HepG2 (cell line): ENCODE measurements around the gene PEPD. TPM values are rescaled to one million over a fixed set of nuclear protein-coding genes. Genes with fewer than 3 reads are reported as not detected.

ENCODE experiments used
- ATAC-seq: fragments of 200-7000 bp; cut with Tn5 transposase; 3 replicates; pipeline ENCODE4 v1.9.1; 2020; ENCODE audit warnings: mild to moderate bottlenecking, moderate library complexity
- BruUV-seq: library from RNA; stranded (reverse); fragments of 400-500 nt; replicated peaks from 2 replicates; lab custom pipeline; 2021; lab: Mats Ljungman, UMichigan
- CTCF ChIA-PET: fragments of 300-600 bp; formaldehyde crosslinking; extraction: SDS; loops from one replicate; lab custom pipeline; 2021; ENCODE audit warnings: low total read pairs, inconsistent platforms, low intra/inter-chr PET ratio; lab: Yijun Ruan, JAX
- POLR2A ChIA-PET: fragments of 350-600 bp; sonication (Branson Sonifier 250); formaldehyde crosslinking; loops from one replicate; lab custom pipeline; 2020; ENCODE audit warnings: antibody characterized with exemption, inconsistent platforms; lab: Yijun Ruan, JAX
- DNase-seq: peaks from one replicate; pipeline ENCODE4 v3.0.0-alpha.2; 2015; ENCODE audit warnings: low spot score
- FAIRE-seq: peaks from 3 replicates; lab custom pipeline; 2011; peaks lifted over from hg19 to GRCh38; lab: Jason Lieb, UNC
- H2AFZ ChIP-seq: one replicate; pipeline ENCODE4 v1.6.1; 2011; ENCODE audit warnings: low read length, inconsistent platforms
- H3K27ac ChIP-seq: fragments of 300-600 bp; 3 replicates; pipeline ENCODE4 v1.8.0; 2011; ENCODE audit warnings: mixed run types, mild to moderate bottlenecking, mixed read lengths, low read length, inconsistent platforms; ENCODE audit not compliant: insufficient read depth; ENCODE audit errors: extremely low read length
- H3K27me3 ChIP-seq, 2 experiments: fragments of 200-600 bp in 1 of 2; 2 replicates in 1 of 2; 3 replicates in 1 of 2; pipeline versions ENCODE4 v1.6.0 to v1.8.0; 2011; ENCODE audit warnings: low read length in 2 of 2, mild to moderate bottlenecking in 2 of 2, moderate library complexity in 2 of 2, inconsistent platforms in 1 of 2; ENCODE audit not compliant: insufficient read depth in 2 of 2, control insufficient read depth in 1 of 2
- H3K36me3 ChIP-seq, 2 experiments: fragments of 200-600 bp in 1 of 2; replicated peaks in 1 of 2; 2 replicates in 1 of 2; 3 replicates in 1 of 2; pipeline versions ENCODE4 v1.5.1 to v1.8.0; 2011; ENCODE audit warnings: low read length in 2 of 2, inconsistent platforms in 1 of 2; ENCODE audit not compliant: insufficient read depth in 2 of 2, control insufficient read depth in 1 of 2
- H3K4me1 ChIP-seq: 2 replicates; pipeline ENCODE4 v1.5.1; 2012; ENCODE audit warnings: low read length, inconsistent platforms; ENCODE audit not compliant: insufficient read depth
- H3K4me2 ChIP-seq: 2 replicates; pipeline ENCODE4 v1.6.0; 2011; ENCODE audit warnings: low read depth, low read length, inconsistent platforms
- H3K4me3 ChIP-seq, 3 experiments: fragments of 200-600 bp in 1 of 3; sonication (generic), shearing (Covaris generic) in 1 of 3; replicated peaks in 1 of 3; 2 replicates each; pipeline ENCODE4 v1.5.1; 2011 to 2016; ENCODE audit warnings: low read length in 3 of 3, inconsistent platforms in 2 of 3, low read depth in 2 of 3, mild to moderate bottlenecking in 2 of 3, control low read depth in 1 of 3, mixed read lengths in 1 of 3; ENCODE audit not compliant: insufficient read depth in 1 of 3
- H3K79me2 ChIP-seq: one replicate; pipeline ENCODE4 v1.6.1; 2011; ENCODE audit warnings: low read length, inconsistent platforms; ENCODE audit not compliant: insufficient read depth
- H3K9ac ChIP-seq: 2 replicates; pipeline ENCODE4 v1.6.0; 2011; ENCODE audit warnings: mild to moderate bottlenecking, low read depth, low read length, inconsistent platforms; ENCODE audit not compliant: insufficient read depth
- H3K9me3 ChIP-seq: 2 replicates; pipeline ENCODE4 v1.5.1; 2012; ENCODE audit warnings: mild to moderate bottlenecking, low read length
- H4K20me1 ChIP-seq: 2 replicates; pipeline ENCODE4 v1.6.0; 2011; ENCODE audit warnings: inconsistent platforms, mild to moderate bottlenecking, low read length, moderate library complexity; ENCODE audit not compliant: insufficient read depth
- AKAP8 ChIP-seq: sonication (generic); formaldehyde crosslinking; IDR thresholded peaks from 2 replicates; pipeline ENCODE4 v1.5.1; 2020; ENCODE audit warnings: mild to moderate bottlenecking, missing genetic modification reagents
- ATF7 ChIP-seq, 2 experiments: fragments of 450-650 bp in 1 of 2; sonication (generic) in 1 of 2; formaldehyde crosslinking in 1 of 2; IDR thresholded peaks; 2 replicates each; pipeline versions ENCODE4 v1.4.0 to v1.6.1; 2016 to 2020; ENCODE audit warnings: antibody characterized with exemption in 1 of 2, mild to moderate bottlenecking in 1 of 2, missing genetic modification reagents in 1 of 2
- ELF1 ChIP-seq: sonication (generic); formaldehyde crosslinking; IDR thresholded peaks from 2 replicates; pipeline ENCODE4 v1.4.0; 2020; ENCODE audit warnings: missing genetic modification reagents
- HNRNPK ChIP-seq: fragments of 200-400 bp; formaldehyde crosslinking; IDR thresholded peaks from 2 replicates; pipeline ENCODE4 v1.6.1; 2018; ENCODE audit warnings: low read length, low read depth, moderate library complexity, mild to moderate bottlenecking; ENCODE audit not compliant: poor library complexity, severe bottlenecking
- HOXD1 ChIP-seq: sonication (generic); formaldehyde crosslinking; IDR thresholded peaks from 2 replicates; pipeline ENCODE4 v1.5.0; 2020; ENCODE audit warnings: missing genetic modification reagents
- PCBP1 ChIP-seq: fragments of 200-400 bp; formaldehyde crosslinking; IDR thresholded peaks from 2 replicates; pipeline ENCODE4 v1.6.1; 2017; ENCODE audit warnings: mild to moderate bottlenecking, low read depth, low read length, borderline replicate concordance
- POLR2AphosphoS5 ChIP-seq: IDR thresholded peaks from 2 replicates; pipeline ENCODE4 v1.6.1; 2012; ENCODE audit warnings: low read depth, low read length
- SIX1 ChIP-seq: sonication (generic); formaldehyde crosslinking; IDR thresholded peaks from 2 replicates; pipeline ENCODE4 v1.4.0; 2020; ENCODE audit warnings: missing genetic modification reagents, borderline replicate concordance
- TAF1 ChIP-seq: sonication (generic); formaldehyde crosslinking; IDR thresholded peaks from 2 replicates; pipeline ENCODE4 v1.4.0; 2020; ENCODE audit warnings: missing genetic modification reagents
- TBP ChIP-seq: sonication (generic); formaldehyde crosslinking; IDR thresholded peaks from 2 replicates; pipeline ENCODE4 v1.5.0; 2020; ENCODE audit warnings: missing genetic modification reagents
- ZNF276 ChIP-seq: sonication (generic); formaldehyde crosslinking; IDR thresholded peaks from 2 replicates; pipeline ENCODE4 v1.4.0; 2020; ENCODE audit warnings: mild to moderate bottlenecking, low read depth, missing genetic modification reagents
- ZNF574 ChIP-seq: sonication (generic); formaldehyde crosslinking; IDR thresholded peaks from 2 replicates; pipeline ENCODE4 v1.4.0; 2020; ENCODE audit warnings: missing genetic modification reagents
- ZNF687 ChIP-seq: sonication (generic); formaldehyde crosslinking; IDR thresholded peaks from 2 replicates; pipeline ENCODE4 v1.5.1; 2020; ENCODE audit warnings: mild to moderate bottlenecking, missing genetic modification reagents, moderate library complexity
- WGBS: methylation state at CpG from one replicate; pipeline ENCODE4 v1.1.6; 2017; ENCODE audit warnings: low lambda C conversion rate; 5-methylcytosine and 5-hydroxymethylcytosine counted together
- in situ Hi-C: cut with HindIII; loops from 2 replicates; pipeline ENCODE4 v1.10.0; 2017; ENCODE audit warnings: low pct_unique_long_range_greater_than_20kb; ENCODE audit not compliant: extremely low pct_ligation_motif_present
- intact Hi-C: fragments of 100-400 bp; cut with micrococcal nuclease; formaldehyde crosslinking; loops from one replicate; pipeline ENCODE4 v1.10.0; 2022; ENCODE audit not compliant: unreplicated experiment
- polyA plus RNA-seq, 8 experiments: library from polyadenylated mRNA; depleted of rRNA in 3 of 8; stranded (reverse) in 7 of 8; unstranded in 1 of 8; fragments of >200 nt; fragmentation: Illumina TruSeq in 4 of 8; extraction: Trizol in 4 of 8; gene quantifications; 2 replicates each; pipeline versions ENCODE4 v1.2.1 to v1.2.3, GENCODE V29; 2011 to 2016; ENCODE audit warnings: low read depth in 4 of 8, missing spikeins in 1 of 8, mixed read lengths in 1 of 8; ENCODE audit not compliant: insufficient read depth in 1 of 8
- total RNA-seq, 5 experiments: library from RNA; depleted of rRNA; stranded (reverse); fragments of >200 nt; fragmentation: Illumina TruSeq; extraction: Trizol; gene quantifications; 2 replicates each; pipeline ENCODE4 v1.2.3, GENCODE V29; 2016; ENCODE audit warnings: low read depth in 1 of 5

PEPD gene
- total and polyA plus RNA-seq, 2 of the 13 experiments (the other 11 are each of a cell fraction or from before 2014, with no cell fraction given): 60.7 to 75.1 TPM

- TF ChIP-seq ZNF276 (CRISPR knock-in tag): no peak
These were observed 35.6 kb upstream of the PEPD start (continued) for GRCh38 chr19:33557196-33557595.

- no peak overlapping the region for H2AFZ ChIP-seq
- POLR2A ChIA-PET: no interaction called here
- no TSS peak for BruUV-seq
- no peaks in the 10 kb centered on the region for H3K79me2 ChIP-seq
- peaks cover 2 to 39% of the 10 kb centered on the region in 2 experiments; a peak in 3 of 5 replicates for H3K27me3 ChIP-seq
- no peak overlapping the region for H3K27ac ChIP-seq
- CTCF ChIA-PET: no interaction called here
- no peak for DNase-seq
- no peak for ATAC-seq
- no peaks in the 10 kb centered on the region for H3K4me1 ChIP-seq
- TF ChIP-seq TAF1 (CRISPR knock-in tag): no peak
- TF ChIP-seq ELF1 (CRISPR knock-in tag): no peak
- TF ChIP-seq ZNF574 (CRISPR knock-in tag): no peak
- no peak for TF ChIP-seq HNRNPK
- no peak for TF ChIP-seq AKAP8 (CRISPR knock-in tag)
- TF ChIP-seq PCBP1: no peak
- TF ChIP-seq POLR2AphosphoS5: no peak
- no peak for TF ChIP-seq SIX1 (CRISPR knock-in tag)
- TF ChIP-seq ATF7 (IDR thresholded peaks at IDR 0.05): no peak
- TF ChIP-seq ATF7 (CRISPR knock-in tag; IDR thresholded peaks at IDR 0.05): no peak
- no peak for TF ChIP-seq HOXD1 (CRISPR knock-in tag)
- TF ChIP-seq TBP: no peak
- TF ChIP-seq ZNF687: no peak
- H3K9ac ChIP-seq: no peak overlapping the region
- H3K4me2 ChIP-seq: no peak overlapping the region
- in situ Hi-C loops: no loop called here
- no peaks in the 10 kb centered on the region for H3K36me3 ChIP-seq
- no peak for FAIRE-seq
- 0% methylated on average over 1 of the region's 4 CpGs for WGBS
- intact Hi-C loops: no loop called here
- no peak overlapping the region for H3K4me3 ChIP-seq
- no peaks in the 10 kb centered on the region for H4K20me1 ChIP-seq
- no peaks in the 10 kb centered on the region for H3K9me3 ChIP-seq
These were observed 34.7 kb upstream of the PEPD start for GRCh38 chr19:33556261-33556660.
